HG03060 (cell line): Measurements from ENCODE around the gene MUC5AC.

ENCODE experiments used
- ATAC-seq: cut with Tn5 transposase; IDR thresholded peaks from one replicate; pipeline ENCODE4 v1.9.1; 2021; ENCODE audit warnings: low read depth, moderate number of reproducible peaks; ENCODE audit not compliant: unreplicated experiment

MUC5AC gene

DNA sequence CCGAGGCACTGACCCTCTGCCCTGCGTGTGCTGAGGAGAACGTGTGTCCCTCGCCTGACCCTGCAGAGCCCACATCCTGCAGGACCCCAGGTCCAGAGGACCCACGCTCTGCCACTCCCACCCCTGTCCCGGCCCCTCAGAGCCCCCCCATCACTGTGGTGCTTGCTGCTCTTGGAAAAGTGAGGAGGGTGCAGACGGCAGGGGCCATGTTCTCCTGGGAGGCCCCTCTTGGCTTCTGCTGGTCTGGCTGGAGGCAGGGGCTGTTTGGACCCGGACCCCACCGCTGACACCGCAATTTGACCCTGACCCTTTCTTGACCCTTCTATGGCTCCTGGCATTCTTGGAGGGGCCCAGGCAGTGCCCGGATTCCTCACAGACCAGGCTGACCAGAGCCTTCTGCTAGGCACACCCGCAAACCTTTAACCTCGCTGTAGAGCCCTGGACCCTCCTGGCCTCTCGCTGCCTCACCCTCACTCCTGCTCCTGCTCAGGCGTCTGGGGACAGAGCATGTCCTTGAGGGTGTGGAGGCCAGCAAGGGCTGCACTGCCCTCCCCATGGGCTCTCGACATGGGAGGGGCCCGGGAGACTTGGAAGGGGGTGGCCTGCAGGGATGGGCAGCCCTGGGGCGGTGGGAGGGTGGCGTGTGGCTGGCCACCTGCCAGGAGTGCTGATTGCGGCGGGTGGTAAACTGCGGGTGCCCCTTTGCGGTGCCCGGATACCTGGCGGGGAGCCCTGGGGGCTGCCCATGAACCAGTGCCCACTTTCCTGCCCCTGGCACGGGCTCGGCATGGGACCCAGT is 37.0 kb upstream of the MUC5AC start:
- no peak for ATAC-seq

- no peak for ATAC-seq
These were observed 36.4 kb upstream of the MUC5AC start for GRCh38 chr11:1121331-1121812.

- ATAC-seq = no peak
These were observed 35.7 kb upstream of the MUC5AC start for GRCh38 chr11:1121813-1122663.

DNA sequence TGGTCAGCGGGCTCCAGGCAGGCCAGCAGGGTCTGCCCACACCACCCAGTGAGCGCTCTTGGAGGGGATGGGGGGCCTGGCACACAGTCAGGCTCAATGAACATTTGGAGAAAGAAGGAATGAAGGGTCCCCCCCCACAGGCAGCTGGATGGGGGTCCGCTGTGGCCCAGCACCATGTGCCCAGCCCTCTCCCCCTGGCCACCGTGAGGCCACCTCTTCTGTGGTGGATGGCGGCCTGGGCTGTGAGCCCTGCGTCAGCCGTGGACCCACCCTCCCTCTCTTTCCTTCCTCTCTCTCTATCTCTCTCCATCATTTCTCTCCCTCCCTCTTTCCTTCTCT is 35.1 kb upstream of the MUC5AC start:
- no peak for ATAC-seq

DNA sequence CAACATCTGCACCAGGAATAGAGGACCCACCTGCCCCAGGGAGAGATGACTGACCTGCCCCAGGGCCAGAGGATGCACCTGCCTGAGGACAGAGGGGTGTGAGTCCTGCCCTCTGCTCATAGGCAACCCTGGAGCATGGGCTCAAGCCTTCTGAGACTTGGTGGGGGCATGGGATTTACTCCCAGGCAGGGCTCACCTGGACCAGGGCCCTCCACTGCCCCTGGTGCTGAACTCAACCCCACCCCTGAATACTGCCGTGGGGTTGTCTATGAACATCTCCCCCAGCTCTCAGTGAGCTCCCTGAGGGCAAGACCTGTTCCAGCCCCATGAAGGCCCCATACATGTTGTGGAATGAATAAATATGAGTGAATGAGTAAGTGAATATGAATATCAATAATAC is 33.8 kb upstream of the MUC5AC start:
- no peak for ATAC-seq

DNA sequence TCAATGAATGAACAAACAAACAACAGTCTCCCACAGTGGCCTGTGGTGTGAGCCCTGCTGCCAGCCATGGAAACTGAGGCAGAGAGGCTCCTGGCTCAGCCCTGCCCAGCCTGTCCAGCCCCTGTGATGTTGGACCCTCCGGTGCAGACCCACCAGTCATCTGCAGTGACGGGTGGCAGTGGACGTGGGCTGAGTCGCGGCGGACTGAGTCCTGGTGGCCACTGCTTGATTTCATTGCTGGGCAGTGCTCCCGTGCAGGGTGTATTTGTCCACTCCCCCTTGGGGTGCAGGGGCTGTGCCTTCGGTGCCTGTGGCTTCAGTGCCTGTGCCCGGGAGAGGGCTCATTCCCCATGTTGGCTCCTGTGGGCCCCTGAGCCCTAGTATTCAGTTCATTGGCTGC is 31.9 kb upstream of the MUC5AC start:
- no peak for ATAC-seq

DNA sequence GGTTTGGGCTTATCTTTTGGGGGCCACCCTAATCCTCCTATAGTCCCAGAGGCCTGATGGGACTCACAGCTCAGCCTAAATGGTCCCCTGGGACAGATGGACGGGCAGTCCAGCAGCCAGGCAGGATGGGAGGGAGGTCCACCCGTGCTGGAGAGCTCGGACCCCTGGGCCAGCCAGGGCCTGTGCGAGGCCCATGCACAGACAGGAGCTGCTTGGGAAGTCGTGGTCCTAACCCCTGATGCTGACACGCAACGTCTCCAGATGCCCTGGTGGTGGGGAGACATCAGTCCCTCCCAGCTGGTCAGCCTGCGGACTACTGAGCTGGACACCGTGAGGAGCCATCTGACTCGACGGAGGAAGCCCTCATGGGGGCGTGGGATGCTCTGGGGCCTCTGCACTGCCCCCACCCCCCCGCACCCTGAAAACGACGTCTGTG is 31.2 kb upstream of the MUC5AC start:
- no peak for ATAC-seq

DNA sequence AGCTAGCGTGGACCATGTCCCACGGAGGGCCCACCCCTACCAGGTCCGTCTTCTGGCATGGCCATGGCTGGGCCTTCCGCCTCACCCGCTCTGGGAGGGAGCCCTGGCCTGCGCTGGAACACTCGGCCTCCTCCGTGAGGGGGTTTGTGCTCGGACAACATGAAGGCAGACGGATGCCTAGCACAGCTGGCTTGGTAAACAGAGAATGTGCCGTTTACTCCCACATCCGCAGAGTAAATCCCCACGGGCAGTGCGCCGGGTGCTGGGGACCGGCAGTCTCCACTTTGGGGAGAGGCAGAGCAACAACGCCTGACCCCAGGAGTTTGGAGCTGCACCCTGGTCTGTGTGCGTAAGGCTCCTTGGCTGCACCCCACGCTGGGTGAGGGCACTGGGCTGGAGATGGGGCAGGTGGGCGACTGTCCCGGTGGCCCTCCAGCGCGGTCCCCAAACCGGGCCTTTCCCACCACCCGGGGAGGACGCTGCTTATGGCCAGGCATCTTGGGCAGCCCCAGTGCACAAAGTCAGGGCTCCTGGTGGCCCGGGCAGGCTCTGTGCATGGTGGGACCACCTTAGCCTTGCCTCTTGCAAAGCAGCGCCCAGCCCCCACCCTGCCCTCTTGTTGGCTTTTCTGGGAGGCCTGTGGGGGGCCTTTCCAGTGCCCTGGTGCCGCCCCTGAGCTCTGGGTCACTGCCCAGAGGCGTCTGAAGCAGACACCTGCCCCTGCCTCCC is 30.7 kb upstream of the MUC5AC start:
- ATAC-seq = no peak

DNA sequence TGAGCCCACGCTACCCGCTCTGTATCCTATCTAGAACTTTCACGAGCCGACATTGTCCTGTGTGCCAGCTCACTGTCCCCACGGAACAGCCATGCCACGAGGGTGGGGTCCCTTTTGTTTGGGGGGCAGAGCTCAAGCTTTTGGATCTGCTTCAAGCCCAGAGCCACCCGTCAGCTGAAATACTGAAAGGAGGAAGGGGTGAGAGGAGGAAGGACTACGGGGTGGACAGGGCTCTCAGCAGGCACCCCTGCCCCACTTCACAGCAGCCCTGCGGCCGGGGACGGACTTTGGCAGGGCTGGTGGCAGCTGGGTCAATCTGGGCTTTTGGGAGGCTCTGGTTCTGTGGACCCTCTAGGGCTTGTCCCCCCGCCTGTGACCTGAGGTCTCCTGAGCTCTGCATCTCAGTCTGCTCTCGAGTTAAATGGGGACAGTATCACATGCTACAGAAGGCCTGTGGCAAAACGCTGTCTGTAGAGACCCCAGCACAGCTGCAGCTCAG is 30.0 kb upstream of the MUC5AC start:
- ATAC-seq = no peak

DNA sequence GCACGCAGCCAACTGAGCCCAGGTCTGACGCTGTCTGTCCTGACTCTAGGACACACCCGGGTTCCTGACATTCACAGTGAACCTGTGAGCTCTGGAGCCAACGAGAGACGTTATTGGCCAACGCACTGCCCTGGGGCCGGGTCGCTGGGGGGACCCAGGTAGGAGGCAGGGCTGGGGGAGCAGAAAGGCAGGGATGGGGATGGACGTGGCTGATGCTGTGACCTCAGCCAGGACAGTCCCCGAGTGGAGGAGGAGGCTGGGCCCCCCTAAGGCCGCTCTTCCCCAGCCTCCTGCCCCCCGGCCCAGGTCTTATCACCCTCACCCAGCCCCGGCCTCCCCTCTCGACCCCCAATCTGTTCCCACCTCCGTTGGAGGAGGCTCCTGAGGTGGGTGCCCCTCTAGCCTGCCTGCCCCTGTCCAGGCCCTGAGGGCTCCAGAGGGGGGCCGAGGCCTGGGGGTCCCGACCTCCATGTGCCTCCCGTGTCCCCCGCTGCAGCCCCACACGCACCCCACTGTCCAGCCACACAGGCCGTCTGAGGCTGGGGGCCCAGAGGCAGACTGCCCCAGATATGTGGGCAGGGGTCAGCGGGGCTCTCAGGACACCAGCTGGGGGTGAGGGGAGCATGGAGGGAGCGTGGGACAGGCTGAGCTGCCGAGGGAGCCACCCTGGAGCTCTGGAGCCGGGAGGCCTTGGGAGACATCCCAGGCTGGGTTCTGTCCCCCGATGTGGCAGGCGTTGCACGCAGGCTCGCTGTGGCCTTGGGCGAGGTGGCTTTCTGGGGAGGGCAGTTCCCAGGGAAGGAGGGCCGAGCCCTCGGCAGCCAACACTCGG is 29.2 kb upstream of the MUC5AC start:
- ATAC-seq = no peak

- ATAC-seq = no peak
These were observed 28.6 kb upstream of the MUC5AC start for GRCh38 chr11:1129143-1129610.

GRCh38 chr11:1129611-1130160 is 28.1 kb upstream of the MUC5AC start:
- ATAC-seq = no peak

DNA sequence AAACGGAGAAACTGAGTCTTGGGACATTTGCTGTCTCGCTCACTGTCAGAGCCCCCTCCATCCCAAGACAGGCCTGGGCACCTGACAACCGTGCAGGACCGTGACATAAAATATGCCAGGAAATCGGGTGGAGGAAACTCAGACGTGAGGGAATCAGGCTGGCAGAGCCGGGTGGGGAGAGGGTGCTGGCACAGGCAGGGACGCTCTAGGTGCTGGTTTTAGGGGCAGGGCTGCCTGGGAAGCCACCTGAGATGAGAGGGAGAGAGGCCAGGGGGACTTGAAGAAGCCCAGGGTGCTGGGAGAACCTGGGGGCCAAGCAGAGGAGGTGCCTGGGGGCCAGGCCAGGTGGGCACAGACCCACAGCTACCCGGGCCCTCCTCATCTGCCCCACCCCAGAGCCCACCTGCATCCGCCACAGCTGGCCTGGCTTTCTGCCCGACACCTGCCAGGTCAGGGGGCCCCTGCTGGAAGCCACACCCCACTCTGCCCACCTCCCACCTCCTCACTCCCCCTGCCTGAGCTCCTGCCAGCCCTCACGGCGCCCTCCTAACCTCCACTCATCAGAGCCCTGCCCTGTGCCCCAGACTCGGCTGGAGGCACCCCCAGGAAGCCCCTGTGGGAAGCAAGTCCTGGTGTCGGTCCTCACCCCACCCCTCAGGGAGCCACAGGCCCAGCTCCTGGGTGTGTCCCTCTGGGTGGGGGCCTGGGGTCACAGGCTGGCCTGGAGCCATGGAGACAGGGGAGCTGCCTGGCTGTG is 27.3 kb upstream of the MUC5AC start:
- no peak for ATAC-seq

DNA sequence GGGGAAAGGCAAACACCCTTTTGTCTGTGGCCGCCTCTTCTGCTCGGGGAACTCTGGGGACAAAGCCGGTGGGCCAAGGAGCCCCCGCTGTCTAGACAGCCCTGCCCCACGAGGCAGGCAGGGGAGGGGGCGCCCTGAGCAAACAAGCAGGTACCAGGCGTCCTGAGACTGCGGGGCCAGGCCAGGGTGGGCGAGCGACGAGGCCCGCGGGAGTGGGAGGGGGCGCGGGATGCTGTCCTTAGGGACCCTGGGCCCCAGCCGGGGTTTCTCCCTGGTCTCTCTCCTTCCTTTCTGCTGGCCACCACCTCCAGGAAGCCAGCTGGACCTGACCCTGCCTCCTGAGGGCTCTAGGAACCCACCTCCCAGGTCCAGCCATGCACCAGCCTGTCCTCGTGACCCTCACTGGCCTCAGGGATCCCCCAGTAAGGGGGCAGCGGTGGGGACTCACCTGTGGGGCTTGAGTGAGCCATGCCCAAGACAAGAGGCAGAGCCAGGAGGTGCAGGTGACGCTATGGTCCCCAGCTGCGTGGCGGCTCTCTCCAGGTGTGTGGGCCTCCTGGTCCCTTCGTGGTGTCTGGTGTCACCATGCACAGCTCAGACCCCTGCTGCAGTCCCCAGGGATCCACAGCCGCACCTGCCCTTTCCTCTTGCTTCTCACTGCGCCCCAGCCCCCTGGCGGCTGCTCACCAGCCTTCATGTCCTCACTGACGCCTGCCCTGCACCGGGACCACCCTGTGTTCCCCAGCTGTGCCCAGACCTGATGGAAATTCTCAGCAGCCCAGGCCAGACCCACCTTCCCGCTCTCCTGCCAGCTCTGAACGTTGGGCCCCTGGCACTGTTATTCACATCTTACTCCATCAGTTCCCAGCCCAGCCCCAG is 26.5 kb upstream of the MUC5AC start:
- ATAC-seq = no peak

DNA sequence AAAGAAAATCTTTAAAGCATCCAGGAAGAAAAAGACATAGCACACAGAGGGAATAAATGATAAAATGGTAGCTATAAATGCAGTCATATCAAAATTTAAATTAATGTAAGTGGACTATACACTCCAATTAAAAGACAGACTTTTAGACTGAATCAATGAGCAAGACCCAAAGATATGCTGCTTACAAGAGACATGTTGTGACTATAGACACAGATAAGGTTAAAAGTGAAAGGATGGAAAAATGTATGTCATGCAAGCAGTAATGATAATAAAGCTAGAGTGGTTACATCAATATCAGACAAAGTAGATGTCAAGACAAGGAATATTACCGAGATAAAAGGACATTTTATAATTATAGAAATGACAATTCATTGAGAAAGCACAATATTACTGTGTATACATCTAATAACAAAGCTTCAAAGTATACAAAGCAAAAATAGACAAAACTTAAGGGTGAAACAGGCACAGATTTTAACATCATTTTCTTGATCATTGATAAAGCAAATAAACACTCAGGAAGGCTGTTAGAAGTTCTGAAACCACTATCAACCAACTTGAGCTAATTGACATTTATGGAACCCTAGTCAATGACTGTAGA is 22.8 kb upstream of the MUC5AC start:
- ATAC-seq = no peak

DNA sequence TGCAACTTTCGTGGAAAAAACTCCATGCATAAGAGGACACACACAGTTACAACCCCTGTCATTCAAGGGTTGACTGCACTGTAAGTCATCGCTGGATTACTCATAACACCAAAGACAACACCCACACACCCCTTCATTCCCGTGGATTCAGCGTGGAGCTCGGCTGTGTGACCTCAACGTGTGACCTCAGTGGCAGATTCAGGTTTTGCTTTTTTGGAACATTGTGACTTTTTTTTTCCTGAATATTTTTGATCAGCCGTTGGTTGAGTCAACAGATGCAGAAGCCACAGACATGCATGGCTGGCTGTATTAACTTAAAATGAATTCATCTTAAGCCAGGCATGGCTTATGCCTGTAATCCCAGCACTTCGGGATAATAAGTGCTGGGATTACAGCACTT is 19.7 kb upstream of the MUC5AC start:
- ATAC-seq = no peak

- no peak for ATAC-seq
These were observed 18.2 kb upstream of the MUC5AC start for GRCh38 chr11:1139441-1140083.
